Measurements from ENCODE around the gene GLI3.

- TF ChIP-seq CTCF (IDR thresholded peaks at IDR 0.05) (no peak), POLR2A (IDR thresholded peaks at IDR 0.05) (no peak)
Measured at GRCh38 chr7:41973202-41973730, 263.7 kb downstream of the GLI3 start.
